ENCODE data around the gene GTF2H4.

GTF2H4 gene

GRCh38 chr6:30938730-30939129 is 30.7 kb downstream of the GTF2H4 start:
- Histone ChIP-seq H3K27me3 (ENCODE audit: control insufficient read depth, low read length) (peaks cover 28% of the 10 kb centered on the region; the same call in 1 of the 2 replicates), H3K36me3 (ENCODE audit: control insufficient read depth, low read length) (no peaks in the 10 kb centered on the region), H3K4me3 (ENCODE audit: low read length) (no peak overlapping the region), H3K9me3 (ENCODE audit: control insufficient read depth, insufficient read depth, low read length) (no peaks in the 10 kb centered on the region), H3K27ac (ENCODE audit: low read depth, low read length) (no peak overlapping the region), H3K4me2 (ENCODE audit: low read length) (no peak overlapping the region), H3K4me1 (ENCODE audit: control insufficient read depth, low read length) (no peaks in the 10 kb centered on the region), H3F3A (ENCODE audit: control insufficient read depth, insufficient read depth) (no peaks in the 10 kb centered on the region), H3K79me2 (ENCODE audit: control insufficient read depth, low read length) (no peaks in the 10 kb centered on the region), H4K20me1 (ENCODE audit: control insufficient read depth, insufficient read depth, low read depth, low read length) (no peaks in the 10 kb centered on the region), H3K9me2 (replicated peaks; ENCODE audit: control insufficient read depth, low read length) (no peaks in the 10 kb centered on the region)
- TF ChIP-seq EZH2phosphoT487 (IDR thresholded peaks at IDR 0.05; ENCODE audit: borderline replicate concordance, low read length) = no peak
- no peak for TF ChIP-seq CTCF (IDR thresholded peaks at IDR 0.05; ENCODE audit: low read depth, low read length, poor library complexity, severe bottlenecking)

GRCh38 chr6:30939473-30939872 is 31.5 kb downstream of the GTF2H4 start:
- Histone ChIP-seq H3K27me3 (ENCODE audit: control insufficient read depth, low read length) (peaks cover 28% of the 10 kb centered on the region; the same call in 1 of the 2 replicates), H3K4me1 (ENCODE audit: control insufficient read depth, low read length) (no peaks in the 10 kb centered on the region), H3F3A (ENCODE audit: control insufficient read depth, insufficient read depth) (no peaks in the 10 kb centered on the region), H3K4me2 (ENCODE audit: low read length) (no peak overlapping the region), H3K4me3 (ENCODE audit: low read length) (no peak overlapping the region), H3K36me3 (ENCODE audit: control insufficient read depth, low read length) (no peaks in the 10 kb centered on the region), H3K79me2 (ENCODE audit: control insufficient read depth, low read length) (no peaks in the 10 kb centered on the region), H4K20me1 (ENCODE audit: control insufficient read depth, insufficient read depth, low read depth, low read length) (no peaks in the 10 kb centered on the region), H3K9me2 (replicated peaks; ENCODE audit: control insufficient read depth, low read length) (no peaks in the 10 kb centered on the region), H3K9me3 (ENCODE audit: control insufficient read depth, insufficient read depth, low read length) (no peaks in the 10 kb centered on the region), H3K27ac (ENCODE audit: low read depth, low read length) (no peak overlapping the region)
- TF ChIP-seq EZH2phosphoT487 (IDR thresholded peaks at IDR 0.05; ENCODE audit: borderline replicate concordance, low read length) (no peak), CTCF (IDR thresholded peaks at IDR 0.05; ENCODE audit: low read depth, low read length, poor library complexity, severe bottlenecking) (no peak)

- Histone ChIP-seq H3K79me2 (ENCODE audit: control insufficient read depth, low read length) (no peaks in the 10 kb centered on the region), H3K9me3 (ENCODE audit: control insufficient read depth, insufficient read depth, low read length) (no peaks in the 10 kb centered on the region), H3K4me1 (ENCODE audit: control insufficient read depth, low read length) (no peaks in the 10 kb centered on the region), H4K20me1 (ENCODE audit: control insufficient read depth, insufficient read depth, low read depth, low read length) (no peaks in the 10 kb centered on the region), H3K4me2 (ENCODE audit: low read length) (no peak within 1 kb of the TSS), H3K27ac (ENCODE audit: low read depth, low read length) (no peak within 1 kb of the TSS), H3K9me2 (replicated peaks; ENCODE audit: control insufficient read depth, low read length) (no peaks in the 10 kb centered on the region), H3K36me3 (ENCODE audit: control insufficient read depth, low read length) (no peaks in the 10 kb centered on the region), H3F3A (ENCODE audit: control insufficient read depth, insufficient read depth) (no peaks in the 10 kb centered on the region), H3K4me3 (ENCODE audit: low read length) (no peak within 1 kb of the TSS), H3K27me3 (ENCODE audit: control insufficient read depth, low read length) (peaks cover 26% of the 10 kb centered on the region; the same call in 1 of the 2 replicates)
- no peak for TF ChIP-seq EZH2phosphoT487 (IDR thresholded peaks at IDR 0.05; ENCODE audit: borderline replicate concordance, low read length)
- TF ChIP-seq CTCF (IDR thresholded peaks at IDR 0.05; ENCODE audit: low read depth, low read length, poor library complexity, severe bottlenecking) = no peak
Measured at GRCh38 chr6:30940361-30940986, 32.5 kb downstream of the GTF2H4 start, which contains the start of gene MUCL3. Gene MUCL3 (plus strand): TSS chr6:30940973. CDS start chr6:30941000, 27 bp downstream.
